ENCODE results near the gene SLC2A13.

- TF ChIP-seq CTCF (conservative IDR thresholded peaks at IDR 0.05) (no peak), EZH2 (IDR thresholded peaks at IDR 0.05; ENCODE audit: low read depth) (no peak)
Measured at GRCh38 chr12:40137252-40137651, 31.4 kb upstream of the SLC2A13 start.
